Mesenteric fat pad (tissue), 1 donor: ENCODE data around the gene GIMAP8. TPM values are rescaled to one million over a fixed set of nuclear protein-coding genes. Genes with fewer than 3 reads are reported as not detected.
"Not testable (repeated sequence)": the region's sequence is repeated elsewhere in the genome, so short reads cannot be mapped to it uniquely, and the experiment has no call there.

Experiments
- DNase-seq: peaks from one replicate; pipeline ENCODE4 v3.0.0-alpha.2; 2020; ENCODE audit warnings: low spot score
- total RNA-seq: library from RNA; stranded (reverse); fragmentation: NEBNext Ultra II Directional; extraction: Animal tissue kit (Norgen Biotek cat#: 25700); gene quantifications from one replicate; pipeline ENCODE4 v1.2.1, GENCODE V29; 2021
- donor health status: DM: yes; HTN: yes; CAD: no.

GIMAP8 gene
- total RNA-seq, 1 donor from 2014 or later: 22.0 TPM

DNA sequence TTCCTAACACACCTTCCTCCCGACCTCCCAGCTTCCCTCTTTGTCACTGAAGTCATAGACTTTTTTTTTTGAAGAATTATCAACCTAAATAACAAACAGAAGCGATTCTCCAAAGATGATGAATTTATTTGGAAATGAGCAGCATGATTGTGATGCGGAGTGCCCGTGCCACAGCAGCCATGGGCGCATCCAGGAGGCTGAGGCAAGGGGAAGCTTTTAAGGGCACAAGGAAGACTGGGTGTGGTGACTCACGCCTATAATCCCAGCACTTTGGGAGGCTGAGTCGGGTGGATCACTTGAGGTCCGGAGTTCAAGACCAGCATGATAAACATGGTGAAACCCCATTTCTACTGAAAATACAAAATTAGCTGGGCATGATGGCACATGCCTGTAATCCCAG is 16.2 kb upstream of the GIMAP8 start:
- peak; percentile 28 for DNase-seq

DNA sequence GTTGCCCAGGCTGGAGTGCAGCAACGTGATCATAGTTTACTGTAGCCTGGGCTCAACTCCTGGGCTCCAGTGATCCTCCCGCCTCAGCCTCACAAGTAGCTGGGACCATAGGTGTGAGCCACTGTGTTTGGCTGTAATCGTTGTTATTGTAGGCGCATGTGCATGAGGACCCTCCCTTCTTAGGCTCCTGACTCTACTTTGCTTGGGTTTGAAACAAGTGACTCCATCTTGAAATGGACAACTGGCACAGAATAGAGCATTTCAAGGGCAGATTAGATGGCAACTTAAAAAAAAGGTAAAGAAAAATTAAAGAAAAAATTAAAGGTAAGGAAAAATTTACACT is 15.4 kb upstream of the GIMAP8 start:
- no peak for DNase-seq

DNA sequence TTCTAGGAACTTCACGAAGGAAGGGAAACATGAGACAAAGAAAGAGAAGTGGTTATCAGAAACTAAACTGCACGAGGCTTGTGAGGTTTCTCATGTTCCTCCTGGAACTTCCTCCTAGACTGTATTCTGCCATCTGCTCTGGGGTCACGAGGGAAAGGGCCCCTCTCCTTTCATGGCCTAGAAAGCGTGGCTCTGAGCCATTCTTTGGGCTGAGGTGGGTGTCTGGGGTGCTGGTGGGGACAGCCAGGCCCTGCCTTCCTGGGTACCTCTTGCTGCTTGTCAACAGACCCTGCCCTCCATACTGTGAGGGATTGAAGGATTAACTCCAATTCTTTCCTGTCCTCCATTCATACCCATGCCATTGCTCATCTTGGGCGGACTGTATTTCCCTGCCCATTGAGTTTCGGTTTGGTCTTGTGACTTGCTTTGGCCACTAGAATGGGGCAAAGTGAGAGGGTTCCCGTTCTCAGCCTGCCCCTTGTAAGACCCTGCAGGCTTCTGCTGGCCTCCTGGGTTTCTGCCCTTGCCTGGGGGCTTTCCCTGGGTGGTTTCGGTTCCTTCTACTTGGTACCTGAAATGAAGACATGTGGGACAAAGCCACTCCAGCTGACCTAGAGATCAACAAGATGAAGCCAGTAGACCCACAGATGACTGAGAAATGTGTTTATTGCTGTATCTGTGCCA is 14.9 kb upstream of the GIMAP8 start:
- DNase-seq: peak; percentile 55

DNA sequence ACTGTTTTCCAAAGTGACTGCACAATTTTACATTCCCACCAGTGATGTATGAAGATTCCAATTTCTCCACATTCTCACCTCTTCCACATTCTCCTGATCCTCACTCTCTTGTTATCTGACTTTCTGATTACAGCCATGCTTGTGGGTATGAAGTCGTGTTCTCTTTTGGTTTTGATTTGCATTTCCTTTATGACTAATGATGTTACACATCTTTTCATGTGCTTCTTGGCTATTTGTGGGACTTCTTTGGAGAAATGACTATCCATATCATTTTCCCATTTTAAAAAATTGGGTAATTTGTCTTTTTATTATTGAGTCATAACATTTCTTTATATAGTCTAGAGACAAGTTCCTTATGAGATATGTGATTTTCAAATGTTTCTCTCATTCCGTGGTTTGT is 10.5 kb upstream of the GIMAP8 start:
- no peak for DNase-seq

- DNase-seq: no peak
Measured at GRCh38 chr7:150441524-150441923, 8.9 kb upstream of the GIMAP8 start.

DNA sequence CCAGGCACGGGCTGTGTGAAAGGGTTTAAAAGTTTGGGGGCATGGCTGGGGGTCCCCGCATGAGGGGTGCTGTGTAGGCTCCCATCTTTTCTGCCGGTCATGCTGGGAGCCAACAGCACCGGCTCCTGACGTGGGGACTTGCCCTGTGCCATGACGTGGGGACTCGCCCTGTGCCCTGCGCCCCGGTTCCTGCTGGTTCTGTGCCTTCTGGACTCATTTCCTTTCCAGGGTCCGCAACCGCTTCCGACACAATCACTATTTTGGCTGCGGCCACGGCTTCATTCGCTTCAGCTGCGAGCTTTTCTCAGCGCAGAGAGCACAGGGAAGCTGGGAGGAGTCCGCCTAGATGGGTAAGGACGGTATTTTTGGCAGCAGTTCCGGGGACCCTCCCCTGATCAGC is 7.6 kb upstream of the GIMAP8 start:
- DNase-seq: no peak

- no peak for DNase-seq
Measured at GRCh38 chr7:150443793-150444540, 6.5 kb upstream of the GIMAP8 start.

DNA sequence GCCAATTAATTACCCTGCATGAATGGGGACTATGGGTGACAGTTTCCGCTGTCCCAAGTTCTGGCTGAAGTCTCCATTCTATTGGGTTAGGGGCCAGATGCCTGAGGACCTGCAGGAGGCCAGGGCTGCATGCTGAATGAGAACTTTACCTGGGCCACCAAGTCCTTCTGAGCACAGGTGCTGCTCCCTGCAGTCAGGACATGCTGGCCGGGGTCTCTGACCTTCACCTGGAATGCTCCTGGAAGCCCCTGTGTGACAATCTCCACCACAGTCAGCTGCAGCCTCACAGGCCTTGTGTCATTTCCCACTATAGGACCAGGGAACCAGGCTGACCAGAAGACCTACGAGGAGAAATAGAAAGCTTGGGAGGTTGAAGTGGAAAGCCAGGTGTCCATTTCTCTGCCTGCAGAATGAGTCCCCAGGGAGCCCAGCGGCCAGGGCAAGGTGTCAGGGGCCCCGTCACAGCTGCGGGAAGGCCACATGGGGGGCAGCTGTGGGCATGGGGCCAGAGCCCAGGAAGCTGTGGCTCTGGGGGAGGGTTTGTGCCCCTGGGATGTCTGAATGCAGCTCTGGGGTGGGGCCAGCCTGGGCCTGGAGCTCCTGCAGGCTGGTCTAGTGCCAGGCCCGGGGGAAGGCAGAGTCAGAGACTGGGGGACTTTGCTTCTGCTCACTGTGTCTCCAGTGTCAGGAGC is 5.6 kb upstream of the GIMAP8 start:
- DNase-seq: no peak

GRCh38 chr7:150446288-150446938 is 4.0 kb upstream of the GIMAP8 start:
- no peak for DNase-seq

GRCh38 chr7:150447966-150448788 is 2.3 kb upstream of the GIMAP8 start:
- DNase-seq: no peak

DNA sequence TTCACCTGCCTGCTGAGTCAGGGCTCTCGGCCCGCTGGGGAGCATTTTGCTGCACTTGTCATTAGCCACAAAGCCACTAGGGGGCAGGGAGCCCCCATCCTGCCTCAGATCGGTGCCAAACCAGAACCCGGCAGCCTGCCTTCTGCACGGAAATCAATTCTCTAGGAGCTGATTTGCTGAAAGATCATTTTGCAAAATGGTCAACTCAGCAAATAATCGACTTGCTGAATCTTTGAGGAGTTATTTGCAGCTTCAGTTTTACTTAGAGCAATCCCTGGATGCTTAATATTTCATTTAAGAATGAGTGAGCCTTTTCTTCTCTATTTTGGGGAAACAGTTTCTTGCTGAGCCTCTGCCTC is 1.7 kb upstream of the GIMAP8 start:
- no peak for DNase-seq

- peak; percentile 37 for DNase-seq
Measured at GRCh38 chr7:150449206-150449952, 1.1 kb upstream of the GIMAP8 start.

- peak; percentile 80 for DNase-seq
Measured at GRCh38 chr7:150451097-150451793, 815 bp downstream of the GIMAP8 start.

- DNase-seq: no peak
Measured at GRCh38 chr7:150451833-150452461, 1.5 kb downstream of the GIMAP8 start.

GRCh38 chr7:150453181-150453580 is 2.8 kb downstream of the GIMAP8 start:
- DNase-seq: no peak

- DNase-seq: no peak
Measured at GRCh38 chr7:150453892-150454291, 3.5 kb downstream of the GIMAP8 start.

DNA sequence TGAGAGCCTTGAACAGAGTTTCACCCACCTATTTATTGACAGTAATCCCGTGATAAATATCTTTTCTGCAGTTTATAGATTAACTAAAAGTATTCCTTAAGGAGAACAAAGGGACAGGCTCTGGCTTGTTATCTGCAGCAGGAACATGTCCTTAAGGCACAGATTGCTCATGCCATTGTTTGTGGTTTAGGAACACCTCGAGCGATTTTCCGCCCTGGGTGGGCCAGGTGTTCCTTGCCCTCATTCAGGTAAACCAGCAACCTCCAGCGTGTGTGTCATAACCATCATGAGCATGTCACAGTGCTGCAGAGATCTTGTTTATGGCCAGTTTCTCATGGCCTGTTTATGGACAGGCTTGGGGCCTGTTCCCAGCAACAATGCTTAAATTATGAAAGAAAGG is 6.6 kb downstream of the GIMAP8 start:
- not testable (repeated sequence) for DNase-seq

GRCh38 chr7:150458235-150458634 is 7.8 kb downstream of the GIMAP8 start:
- no peak for DNase-seq

- DNase-seq: no peak
Measured at GRCh38 chr7:150458756-150459155, 8.3 kb downstream of the GIMAP8 start.
